ENCODE data around the gene SFRP2.

- TF ChIP-seq FOXP2 (optimal IDR thresholded peaks at IDR 0.05; ENCODE audit: control extremely low read depth, extremely low read length, insufficient read depth) (no peak), POLR2AphosphoS5 (IDR thresholded peaks at IDR 0.05; ENCODE audit: borderline replicate concordance, low read depth, low read length) (no peak), EZH2 (IDR thresholded peaks at IDR 0.05) (no peak)
Measured at GRCh38 chr4:153773236-153773690, 15.6 kb downstream of the SFRP2 start.

Data from SK-N-MC (cell line).